Spleen (tissue), 11 donors: ENCODE results near the gene AHNAK. TPM values are rescaled to one million over a fixed set of nuclear protein-coding genes. Genes with fewer than 3 reads are reported as not detected.

Source experiments
- DNase-seq: peaks from one replicate; pipeline ENCODE4 v3.0.0-alpha.2; 2020
- H3K27ac ChIP-seq, 8 donors: fragments of 200-600 bp; sonication (generic) in 7 of 8; 1 replicate in 4 of 8; 2 replicates in 4 of 8; pipeline versions ENCODE4 v1.5.0 to v1.8.0; 2016 to 2021; ENCODE audit warnings: inconsistent platforms in 4 of 8, mild to moderate bottlenecking in 4 of 8, moderate library complexity in 1 of 8
- H3K27me3 ChIP-seq, 7 donors: fragments of 200-600 bp; sonication (generic) in 6 of 7; replicated peaks in 1 of 7; 1 replicate in 4 of 7; 2 replicates in 3 of 7; pipeline versions ENCODE4 v1.5.0 to v1.8.0; 2016 to 2021; ENCODE audit warnings: inconsistent platforms in 3 of 7, mild to moderate bottlenecking in 1 of 7
- H3K36me3 ChIP-seq, 6 donors: fragments of 200-600 bp; sonication (generic) in 5 of 6; 1 replicate in 4 of 6; 2 replicates in 2 of 6; pipeline versions ENCODE4 v1.5.0 to v1.8.0; 2016 to 2021; ENCODE audit warnings: inconsistent platforms in 2 of 6
- H3K4me1 ChIP-seq, 6 donors: fragments of 200-600 bp; sonication (generic) in 5 of 6; 1 replicate in 3 of 6; 2 replicates in 3 of 6; pipeline versions ENCODE4 v1.5.0 to v1.8.0; 2016 to 2021; ENCODE audit warnings: inconsistent platforms in 3 of 6
- H3K4me3 ChIP-seq, 8 donors: fragments of 200-600 bp; sonication (generic) in 7 of 8; 1 replicate in 4 of 8; 2 replicates in 4 of 8; pipeline versions ENCODE4 v1.5.0 to v1.8.0; 2016 to 2021; ENCODE audit warnings: inconsistent platforms in 4 of 8, mild to moderate bottlenecking in 4 of 8, moderate library complexity in 2 of 8
- H3K9me3 ChIP-seq, 8 donors: fragments of 200-600 bp; sonication (generic) in 7 of 8; 1 replicate in 4 of 8; 2 replicates in 4 of 8; pipeline versions ENCODE4 v1.5.0 to v1.8.0; 2016 to 2021; ENCODE audit warnings: inconsistent platforms in 4 of 8
- POLR2A ChIP-seq, 3 donors: fragments of 450-650 bp; IDR thresholded peaks; one replicate each; pipeline ENCODE4 v1.5.1; 2017; ENCODE audit warnings: antibody characterized with exemption in 3 of 3, mild to moderate bottlenecking in 1 of 3
- POLR2AphosphoS5 ChIP-seq, 3 donors: sonication (generic); formaldehyde crosslinking; IDR thresholded peaks; one replicate each; pipeline ENCODE4 v1.5.1; 2017; ENCODE audit warnings: antibody characterized with exemption in 3 of 3
- WGBS, 5 donors: extraction: QIAGEN DNeasy Blood & Tissue Kit in 3 of 5; methylation state at CpG; one replicate each; pipeline versions ENCODE4 v1.1.5 to v1.1.7; 2013 to 2018; 5-methylcytosine and 5-hydroxymethylcytosine counted together
- intact Hi-C: fragments of 100-400 bp; cut with DNase I; formaldehyde crosslinking; loops from one replicate; pipeline ENCODE4 v1.15.0; 2023; ENCODE audit warnings: low total_unique reads
- polyA plus RNA-seq, 3 donors: library from polyadenylated mRNA; stranded (reverse); fragments of 200-250 nt; gene quantifications; one replicate each; pipeline ENCODE4 v1.2.1, GENCODE V29; 2013
- total RNA-seq, 7 donors: library from RNA; depleted of rRNA in 3 of 7; stranded (reverse); fragments of >200 nt in 3 of 7; fragmentation: NEBNext Ultra II Directional in 4 of 7; extraction: Animal tissue kit (Norgen Biotek cat#: 25700) in 4 of 7; gene quantifications; one replicate each; pipeline versions ENCODE4 v1.1.0 to v1.2.1, GENCODE V29; 2016 to 2021
- TF ChIP-seq, protein P1 (sequence below), 11 experiments: fragments of 200-600 bp in 7 of 11; fragments of 450-650 bp in 4 of 11; sonication (generic) in 4 of 11; IDR thresholded peaks in 8 of 11; conservative IDR thresholded peaks in 3 of 11; 1 replicate in 7 of 11; 2 replicates in 4 of 11; pipeline versions ENCODE4 v1.4.0 to v1.8.0; 2016 to 2021; ENCODE audit warnings: antibody characterized with exemption in 11 of 11, inconsistent platforms in 4 of 11, mild to moderate bottlenecking in 1 of 11
- donor health status: healthy with polysubstance abuse.
- donor health status: DM: no; HTN: no; CAD: no; lungs with moderate emphysema.
- donor health status: DM: no; HTN: no; CAD: no.
- donor health status: Bipolar disorder and iron deficiency.
- donor health status: healthy.
- donor health status: DM: no; HTN: no; CAD: no.
- donor health status: DM: yes; HTN: yes; CAD: no.

The AHNAK gene
- total and polyA plus RNA-seq, 10 donors, result 11.8 to 370 (median 259) TPM

DNA sequence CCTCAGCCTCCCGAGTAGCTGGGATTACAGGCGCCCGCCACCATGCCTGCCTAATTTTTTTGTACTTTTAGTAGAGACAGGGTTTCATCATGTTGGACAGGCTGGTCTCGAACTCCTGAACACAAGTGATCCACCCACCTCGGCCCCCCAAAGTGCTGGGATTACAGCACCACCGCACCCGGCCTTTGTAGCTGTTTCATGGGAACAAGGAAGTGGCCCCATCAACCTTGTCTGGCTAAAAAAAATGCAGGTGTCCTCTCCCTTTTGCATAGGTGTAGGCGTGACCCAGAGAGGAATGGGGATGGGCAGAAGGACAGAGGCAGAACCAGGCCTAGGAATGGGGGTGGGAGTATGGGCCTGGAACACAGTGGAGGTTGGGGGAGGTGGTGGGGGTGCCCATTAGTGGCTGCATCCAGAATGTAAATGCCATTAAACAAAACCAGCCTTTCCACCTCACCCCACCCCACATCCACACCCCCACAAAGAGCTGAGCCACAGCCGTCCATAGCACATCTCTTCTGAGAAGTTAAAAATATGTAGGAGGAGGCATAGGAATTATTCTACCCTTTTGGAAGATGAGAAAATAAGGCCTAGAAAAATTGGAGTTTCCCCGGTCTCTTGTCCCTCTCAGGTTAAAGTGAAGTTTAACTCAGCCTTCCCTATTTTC is 150.6 kb downstream of the AHNAK start:
- DNase-seq, result peak; percentile 50
- TF ChIP-seq, protein P1, sequence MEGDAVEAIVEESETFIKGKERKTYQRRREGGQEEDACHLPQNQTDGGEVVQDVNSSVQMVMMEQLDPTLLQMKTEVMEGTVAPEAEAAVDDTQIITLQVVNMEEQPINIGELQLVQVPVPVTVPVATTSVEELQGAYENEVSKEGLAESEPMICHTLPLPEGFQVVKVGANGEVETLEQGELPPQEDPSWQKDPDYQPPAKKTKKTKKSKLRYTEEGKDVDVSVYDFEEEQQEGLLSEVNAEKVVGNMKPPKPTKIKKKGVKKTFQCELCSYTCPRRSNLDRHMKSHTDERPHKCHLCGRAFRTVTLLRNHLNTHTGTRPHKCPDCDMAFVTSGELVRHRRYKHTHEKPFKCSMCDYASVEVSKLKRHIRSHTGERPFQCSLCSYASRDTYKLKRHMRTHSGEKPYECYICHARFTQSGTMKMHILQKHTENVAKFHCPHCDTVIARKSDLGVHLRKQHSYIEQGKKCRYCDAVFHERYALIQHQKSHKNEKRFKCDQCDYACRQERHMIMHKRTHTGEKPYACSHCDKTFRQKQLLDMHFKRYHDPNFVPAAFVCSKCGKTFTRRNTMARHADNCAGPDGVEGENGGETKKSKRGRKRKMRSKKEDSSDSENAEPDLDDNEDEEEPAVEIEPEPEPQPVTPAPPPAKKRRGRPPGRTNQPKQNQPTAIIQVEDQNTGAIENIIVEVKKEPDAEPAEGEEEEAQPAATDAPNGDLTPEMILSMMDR (IDR thresholded peaks at IDR 0.05 in 8 of 11, conservative IDR thresholded peaks at IDR 0.05 in 3 of 11), result no peak
- TF ChIP-seq POLR2AphosphoS5 (IDR thresholded peaks at IDR 0.05), result no peak
- TF ChIP-seq POLR2A (IDR thresholded peaks at IDR 0.05), result no peak
- Histone ChIP-seq H3K9me3 (no peaks in the 10 kb centered on the region), H3K4me3 (no peak overlapping the region), H3K36me3 (peaks cover 0 to 11% (median 0%) of the 10 kb centered on the region in 6 donors), H3K27ac (no peak overlapping the region), H3K4me1 (peaks cover 0 to 50% (median 19%) of the 10 kb centered on the region in 6 donors), H3K27me3 (no peaks in the 10 kb centered on the region)
- intact Hi-C loops, result loop anchor here (10.0 kb wide), 2 partner anchors 299 to 469 kb away; no protein-coding TSS in a partner anchor
- WGBS, 5 donors, result 84 to 91% (median 87%) methylated on average over 10 of the region's 10 CpGs

DNA sequence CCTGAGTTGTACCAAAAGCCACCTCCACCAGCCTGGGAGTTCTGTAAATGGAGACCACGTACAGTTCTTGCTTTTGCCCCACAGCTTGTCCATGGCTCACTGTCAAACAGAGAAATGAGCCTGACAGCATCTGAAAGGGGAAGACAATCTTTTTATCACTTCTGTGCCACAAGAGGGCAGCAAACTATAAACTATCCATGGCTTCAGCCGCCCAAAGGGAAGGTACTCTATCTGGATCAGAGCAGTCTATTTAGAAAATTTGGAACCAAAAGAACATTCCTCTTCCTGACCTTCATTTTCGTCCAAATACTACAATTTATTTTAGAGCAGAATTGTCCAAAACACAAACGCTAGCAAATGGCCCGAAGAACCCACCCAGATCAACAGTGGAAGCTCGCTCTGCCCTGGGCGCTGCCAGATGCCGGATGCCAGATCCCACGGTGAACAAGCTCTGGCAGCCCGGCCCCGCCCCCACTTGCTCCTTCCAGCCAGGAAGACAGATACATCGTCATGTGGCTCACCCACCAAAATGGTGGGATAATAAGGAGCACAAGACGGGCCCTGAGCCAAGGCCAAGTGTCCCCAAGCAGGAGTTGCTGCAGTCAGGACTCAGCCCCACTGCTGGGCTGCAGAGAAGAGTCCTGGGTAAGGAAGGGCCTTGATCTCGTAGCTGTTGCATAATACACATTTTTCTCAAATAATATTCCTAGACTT is 151.6 kb downstream of the AHNAK start:
- intact Hi-C loops, result loop anchor here (10.0 kb wide), 2 partner anchors 300 to 470 kb away; no protein-coding TSS in a partner anchor
- peak; percentile 84 for DNase-seq

DNA sequence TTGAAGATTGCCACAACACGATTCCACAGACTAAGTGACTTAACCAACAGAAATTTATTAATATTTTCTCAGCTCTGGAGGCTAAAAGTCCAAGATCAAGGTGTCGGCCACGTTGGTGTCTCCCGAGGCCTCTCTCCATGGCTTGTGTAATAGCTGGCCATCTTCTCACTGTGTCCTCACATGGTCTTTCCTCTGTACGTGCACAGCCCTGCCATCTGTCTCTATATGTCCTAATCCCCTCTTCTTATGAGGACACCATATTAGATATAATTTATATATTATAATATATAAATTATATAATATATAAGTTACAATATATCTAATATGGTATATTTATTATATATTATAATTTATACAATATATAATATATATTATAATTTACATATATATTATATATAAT is 152.9 kb downstream of the AHNAK start:
- Histone ChIP-seq H3K4me1 (peaks cover 0 to 29% (median 8%) of the 10 kb centered on the region in 6 donors), H3K9me3 (no peaks in the 10 kb centered on the region), H3K27ac (no peak overlapping the region), H3K4me3 (no peak overlapping the region), H3K36me3 (peaks cover 0 to 12% (median 0%) of the 10 kb centered on the region in 6 donors), H3K27me3 (no peaks in the 10 kb centered on the region)
- DNase-seq, result no peak
- intact Hi-C loops, result loop anchor here (10.0 kb wide), 2 partner anchors 301 to 471 kb away; no protein-coding TSS in a partner anchor
- TF ChIP-seq POLR2A (IDR thresholded peaks at IDR 0.05) (no peak), POLR2AphosphoS5 (IDR thresholded peaks at IDR 0.05) (no peak)
- TF ChIP-seq, protein P1 (IDR thresholded peaks at IDR 0.05 in 8 of 11, conservative IDR thresholded peaks at IDR 0.05 in 3 of 11), result no peak
- 57 to 81% (median 69%) methylated on average over 5 of the region's 5 CpGs for WGBS, 5 donors

More for the DNA sequence above, 151.6 kb downstream of the AHNAK start:
- Histone ChIP-seq H3K27ac (peak overlapping the region in 7 of 8 donors; percentile 22 to 76 (median 60)), H3K36me3 (peaks cover 0 to 12% (median 0%) of the 10 kb centered on the region in 6 donors), H3K4me1 (peaks cover 0 to 40% (median 13%) of the 10 kb centered on the region in 6 donors), H3K27me3 (no peaks in the 10 kb centered on the region), H3K4me3 (peak overlapping the region in 4 of 8 donors; percentile 6 to 48 (median 18)), H3K9me3 (no peaks in the 10 kb centered on the region)
- TF ChIP-seq, protein P1 (IDR thresholded peaks at IDR 0.05 in 8 of 11, conservative IDR thresholded peaks at IDR 0.05 in 3 of 11), result peak; percentile 53 to 83 (median 74)
- no peak for TF ChIP-seq POLR2A (IDR thresholded peaks at IDR 0.05)
- TF ChIP-seq POLR2AphosphoS5 (IDR thresholded peaks at IDR 0.05), result peak; percentile 23 to 51 (median 44)
- whole genome bisulfite sequencing, 5 donors, result 20 to 39% (median 28%) methylated on average over 14 of the region's 14 CpGs
